ENCODE measurements around the gene MYEF2.

The MYEF2 gene

GRCh38 chr15:48103647-48104046 lies 74.4 kb downstream of the MYEF2 start:
- Histone ChIP-seq H2AFZ (ENCODE audit: low read depth, low read length) (no peak overlapping the region), H3K27ac (ENCODE audit: low read length) (no peak overlapping the region), H3K9me3 (ENCODE audit: insufficient read depth, low read length) (no peaks in the 10 kb centered on the region), H3K4me1 (ENCODE audit: low read length) (no peaks in the 10 kb centered on the region), H3K79me2 (ENCODE audit: low read length) (no peaks in the 10 kb centered on the region), H3K4me3 (ENCODE audit: low read length) (no peak overlapping the region), H3K36me3 (replicated peaks; ENCODE audit: low read depth, low read length) (no peaks in the 10 kb centered on the region), H3K4me2 (ENCODE audit: low read length) (no peak overlapping the region), H3K27me3 (ENCODE audit: low read depth, low read length) (peaks cover 52% of the 10 kb centered on the region), H4K20me1 (ENCODE audit: insufficient read depth, low read length) (no peaks in the 10 kb centered on the region), H3K9ac (ENCODE audit: low read length) (no peak overlapping the region)
- no peak for TF ChIP-seq EZH2phosphoT487 (IDR thresholded peaks at IDR 0.05; ENCODE audit: low read depth)

- H3K9me3 ChIP-seq (ENCODE audit: insufficient read depth, low read length): no peaks in the 10 kb centered on the region
- H3K79me2 ChIP-seq (ENCODE audit: low read length): no peaks in the 10 kb centered on the region
- no peaks in the 10 kb centered on the region for H3K4me1 ChIP-seq (ENCODE audit: low read length)
- no peak overlapping the region for H2AFZ ChIP-seq (ENCODE audit: low read depth, low read length)
- H4K20me1 ChIP-seq (ENCODE audit: insufficient read depth, low read length): no peaks in the 10 kb centered on the region
- TF ChIP-seq EZH2phosphoT487 (IDR thresholded peaks at IDR 0.05; ENCODE audit: low read depth) (no peak), CTCF (IDR thresholded peaks at IDR 0.05; ENCODE audit: low read depth, low read length) (no peak)
- H3K4me2 ChIP-seq (ENCODE audit: low read length): no peak overlapping the region
- H3K36me3 ChIP-seq (replicated peaks; ENCODE audit: low read depth, low read length): no peaks in the 10 kb centered on the region
- no peak overlapping the region for H3K27ac ChIP-seq (ENCODE audit: low read length)
- peaks cover 49% of the 10 kb centered on the region for H3K27me3 ChIP-seq (ENCODE audit: low read depth, low read length)
- no peak overlapping the region for H3K9ac ChIP-seq (ENCODE audit: low read length)
- no peak overlapping the region for H3K4me3 ChIP-seq (ENCODE audit: low read length)
Observed at GRCh38 chr15:48102167-48102566, 75.9 kb downstream of the MYEF2 start.

GRCh38 chr15:48101376-48101961 lies 76.6 kb downstream of the MYEF2 start:
- H3K4me1 ChIP-seq (ENCODE audit: low read length): no peaks in the 10 kb centered on the region
- H3K27ac ChIP-seq (ENCODE audit: low read length): no peak overlapping the region
- H3K79me2 ChIP-seq (ENCODE audit: low read length): no peaks in the 10 kb centered on the region
- H2AFZ ChIP-seq (ENCODE audit: low read depth, low read length): no peak overlapping the region
- H3K4me3 ChIP-seq (ENCODE audit: low read length): no peak overlapping the region
- no peaks in the 10 kb centered on the region for H3K36me3 ChIP-seq (replicated peaks; ENCODE audit: low read depth, low read length)
- no peak overlapping the region for H3K9ac ChIP-seq (ENCODE audit: low read length)
- no peak overlapping the region for H3K4me2 ChIP-seq (ENCODE audit: low read length)
- H3K27me3 ChIP-seq (ENCODE audit: low read depth, low read length): peaks cover 42% of the 10 kb centered on the region
- no peaks in the 10 kb centered on the region for H3K9me3 ChIP-seq (ENCODE audit: insufficient read depth, low read length)
- no peaks in the 10 kb centered on the region for H4K20me1 ChIP-seq (ENCODE audit: insufficient read depth, low read length)
- no peak for TF ChIP-seq EZH2phosphoT487 (IDR thresholded peaks at IDR 0.05; ENCODE audit: low read depth)
- no peak for TF ChIP-seq CTCF (IDR thresholded peaks at IDR 0.05; ENCODE audit: low read depth, low read length)

- H3K4me3 ChIP-seq (ENCODE audit: low read length): no peak overlapping the region
- no peak overlapping the region for H3K9ac ChIP-seq (ENCODE audit: low read length)
- no peak overlapping the region for H3K27ac ChIP-seq (ENCODE audit: low read length)
- H3K4me1 ChIP-seq (ENCODE audit: low read length): no peaks in the 10 kb centered on the region
- H3K27me3 ChIP-seq (ENCODE audit: low read depth, low read length): peaks cover 22% of the 10 kb centered on the region
- H3K9me3 ChIP-seq (ENCODE audit: insufficient read depth, low read length): no peaks in the 10 kb centered on the region
- H4K20me1 ChIP-seq (ENCODE audit: insufficient read depth, low read length): no peaks in the 10 kb centered on the region
- H3K79me2 ChIP-seq (ENCODE audit: low read length): no peaks in the 10 kb centered on the region
- no peak for TF ChIP-seq EZH2phosphoT487 (IDR thresholded peaks at IDR 0.05; ENCODE audit: low read depth)
- no peak for TF ChIP-seq CTCF (IDR thresholded peaks at IDR 0.05; ENCODE audit: low read depth, low read length)
- no peaks in the 10 kb centered on the region for H3K36me3 ChIP-seq (replicated peaks; ENCODE audit: low read depth, low read length)
- H2AFZ ChIP-seq (ENCODE audit: low read depth, low read length): no peak overlapping the region
- no peak overlapping the region for H3K4me2 ChIP-seq (ENCODE audit: low read length)
Observed at GRCh38 chr15:48097264-48097663, 80.8 kb downstream of the MYEF2 start.
